ENCODE measurements around the gene CDKL1. TPM values are rescaled to one million over a fixed set of nuclear protein-coding genes. Genes with fewer than 3 reads are reported as not detected.

CDKL1 gene
- total and polyA plus RNA-seq, 7 experiments from 2014 or later, result 2.0 to 14.8 (median 4.9) TPM

DNA sequence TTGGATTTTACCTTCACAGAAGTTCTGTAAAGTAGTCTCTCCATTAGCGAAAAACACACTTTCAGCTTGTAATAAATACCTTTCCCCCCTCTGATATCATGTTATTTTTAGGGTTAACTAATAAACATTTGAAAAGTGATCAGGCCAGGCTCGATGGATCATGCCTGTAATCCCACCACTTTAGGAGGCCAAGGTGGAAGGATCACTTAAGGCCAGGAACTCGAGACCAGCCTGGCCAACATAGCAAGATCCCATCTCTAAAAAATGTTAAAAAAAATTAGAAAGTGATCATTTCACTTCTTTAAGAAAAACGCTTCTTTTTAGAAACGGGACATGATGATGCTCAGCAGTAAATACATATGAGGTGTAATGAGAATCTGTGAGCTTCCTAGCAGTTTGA is 2.0 kb downstream of the CDKL1 start:
- intact Hi-C loops (cut with micrococcal nuclease), result loop anchor here in 1 of 2 donors (5.0 kb wide), 1 partner anchor 138 kb away; the partner anchor contains the start of gene MAP4K5

GRCh38 chr14:50389668-50390441 is 6.8 kb downstream of the CDKL1 start:
- no peak overlapping the region for H3K4me3 ChIP-seq (ENCODE audit: low read length)
- ATAC-seq (no peak), DNase-seq (no peak)
- H3K27ac ChIP-seq (ENCODE audit: low read depth, low read length), result no peak overlapping the region
- H3K27me3 ChIP-seq (ENCODE audit: control insufficient read depth in 2 of 2, insufficient read depth in 2 of 2, low read length in 2 of 2), result no peaks in the 10 kb centered on the region
- no peaks in the 10 kb centered on the region for H3K4me1 ChIP-seq (ENCODE audit: control insufficient read depth in 2 of 2, insufficient read depth in 2 of 2, low read length in 2 of 2)
- ChIA-PET CTCF (interaction anchor here (0.5 kb wide), 1 partner anchor 139 kb away, joined by 3 read pairs; no protein-coding TSS in a partner anchor), POLR2A (no interaction called here)
- Mint-ChIP-seq H3K4me1 (peaks cover 0 to 6% (median 0%) of the 10 kb centered on the region in 7 donors), H3K36me3 (peaks cover 0 to 5% (median 0%) of the 10 kb centered on the region in 5 donors), H3K27ac (no peak overlapping the region), H3K9me3 (no peaks in the 10 kb centered on the region), H3K27me3 (peaks cover 0 to 5% (median 0%) of the 10 kb centered on the region in 5 donors), H3K4me3 (no peak overlapping the region)
- no peaks in the 10 kb centered on the region for H3K9me3 ChIP-seq (ENCODE audit: control insufficient read depth in 2 of 3, low read length in 3 of 3)
- intact Hi-C loops (cut with micrococcal nuclease), result no loop called here
- H3K36me3 ChIP-seq (ENCODE audit: control insufficient read depth in 2 of 3, insufficient read depth in 3 of 3, low read length in 3 of 3), result no peaks in the 10 kb centered on the region

More for the DNA sequence above, 2.0 kb downstream of the CDKL1 start:
- H3K9me3 ChIP-seq (ENCODE audit: control insufficient read depth in 2 of 3, low read length in 3 of 3), result no peaks in the 10 kb centered on the region
- no peak overlapping the region for H3K27ac ChIP-seq (ENCODE audit: low read depth, low read length)
- Mint-ChIP-seq H3K27ac (no peak overlapping the region), H3K36me3 (peaks cover 0 to 5% (median 0%) of the 10 kb centered on the region in 5 donors), H3K4me3 (no peak overlapping the region), H3K9me3 (no peaks in the 10 kb centered on the region), H3K27me3 (peaks cover 0 to 24% (median 6%) of the 10 kb centered on the region in 5 donors), H3K4me1 (peaks cover 11 to 24% (median 12%) of the 10 kb centered on the region in 7 donors)
- no peaks in the 10 kb centered on the region for H3K4me1 ChIP-seq (ENCODE audit: control insufficient read depth in 2 of 2, insufficient read depth in 2 of 2, low read length in 2 of 2)
- POLR2A ChIA-PET, result no interaction called here
- H3K4me3 ChIP-seq (ENCODE audit: low read length), result no peak overlapping the region
- no peaks in the 10 kb centered on the region for H3K36me3 ChIP-seq (ENCODE audit: control insufficient read depth in 2 of 3, insufficient read depth in 3 of 3, low read length in 3 of 3)
- ATAC-seq (no peak), DNase-seq (no peak)
- no peaks in the 10 kb centered on the region for H3K27me3 ChIP-seq (ENCODE audit: control insufficient read depth in 2 of 2, insufficient read depth in 2 of 2, low read length in 2 of 2)
- CTCF ChIA-PET, result no interaction called here

DNA sequence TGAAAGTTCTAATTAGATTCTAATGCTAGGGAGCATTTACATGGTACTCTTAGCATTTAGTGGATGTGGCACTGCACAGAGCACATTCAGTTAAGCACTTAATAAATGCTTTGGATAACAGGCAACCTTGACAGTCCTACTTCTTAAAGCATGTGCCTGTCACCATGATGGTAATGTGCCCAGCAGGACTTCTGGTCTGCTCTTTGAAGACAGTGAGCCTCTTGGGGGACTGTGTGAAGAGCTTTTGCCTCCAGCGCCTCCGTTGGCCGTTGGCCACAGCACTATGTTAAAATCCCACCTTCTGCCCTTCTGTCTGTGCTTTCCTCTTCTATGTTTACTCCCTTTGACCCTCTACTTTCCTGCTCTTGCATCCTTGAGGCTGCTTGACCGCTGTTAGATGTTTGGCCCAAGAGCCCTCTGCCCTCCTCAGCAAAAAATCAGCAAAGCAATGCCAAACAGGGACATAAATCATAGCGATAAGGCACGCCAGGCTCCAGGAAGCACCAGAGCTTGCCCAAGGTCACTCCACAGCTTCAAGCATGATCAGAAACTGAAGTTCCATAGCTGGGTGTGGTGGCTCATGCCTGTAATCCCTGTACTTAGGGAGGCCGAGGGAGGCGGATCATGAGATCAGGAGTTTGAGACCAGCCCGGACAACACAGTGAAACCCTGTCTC is 8.3 kb downstream of the CDKL1 start:
- intact Hi-C loops (cut with micrococcal nuclease), result no loop called here
- CTCF ChIA-PET, result no interaction called here
- POLR2A ChIA-PET, result no interaction called here
- no peaks in the 10 kb centered on the region for H3K36me3 ChIP-seq (ENCODE audit: control insufficient read depth in 2 of 3, insufficient read depth in 3 of 3, low read length in 3 of 3)
- H3K27ac Mint-ChIP-seq, result no peak overlapping the region
- DNase-seq (no peak), ATAC-seq (no peak)
- no peaks in the 10 kb centered on the region for H3K9me3 ChIP-seq (ENCODE audit: control insufficient read depth in 2 of 3, low read length in 3 of 3)
- H3K27me3 ChIP-seq (ENCODE audit: control insufficient read depth in 2 of 2, insufficient read depth in 2 of 2, low read length in 2 of 2), result no peaks in the 10 kb centered on the region
- H3K27ac ChIP-seq (ENCODE audit: low read depth, low read length), result no peak overlapping the region
- peaks cover 0 to 5% (median 0%) of the 10 kb centered on the region in 5 donors for H3K27me3 Mint-ChIP-seq
- H3K4me3 ChIP-seq (ENCODE audit: low read length), result no peak overlapping the region
- no peak overlapping the region for H3K4me3 Mint-ChIP-seq
- H3K36me3 Mint-ChIP-seq, result peaks cover 0 to 5% (median 0%) of the 10 kb centered on the region in 5 donors
- H3K4me1 Mint-ChIP-seq, result no peaks in the 10 kb centered on the region
- no peaks in the 10 kb centered on the region for H3K4me1 ChIP-seq (ENCODE audit: control insufficient read depth in 2 of 2, insufficient read depth in 2 of 2, low read length in 2 of 2)
- no peaks in the 10 kb centered on the region for H3K9me3 Mint-ChIP-seq

GRCh38 chr14:50387548-50387947 is 9.1 kb downstream of the CDKL1 start:
- H3K4me3 Mint-ChIP-seq, result no peak overlapping the region
- H3K4me1 Mint-ChIP-seq, result no peaks in the 10 kb centered on the region
- DNase-seq (no peak), ATAC-seq (no peak)
- Histone ChIP-seq H3K36me3 (ENCODE audit: control insufficient read depth in 2 of 3, insufficient read depth in 3 of 3, low read length in 3 of 3) (no peaks in the 10 kb centered on the region), H3K27ac (ENCODE audit: low read depth, low read length) (no peak overlapping the region), H3K4me3 (ENCODE audit: low read length) (no peak overlapping the region), H3K9me3 (ENCODE audit: control insufficient read depth in 2 of 3, low read length in 3 of 3) (no peaks in the 10 kb centered on the region), H3K27me3 (ENCODE audit: control insufficient read depth in 2 of 2, insufficient read depth in 2 of 2, low read length in 2 of 2) (no peaks in the 10 kb centered on the region), H3K4me1 (ENCODE audit: control insufficient read depth in 2 of 2, insufficient read depth in 2 of 2, low read length in 2 of 2) (no peaks in the 10 kb centered on the region)
- ChIA-PET CTCF (interaction anchor here (0.8 kb wide), 1 partner anchor 22 kb away, joined by 7 read pairs; no protein-coding TSS in a partner anchor), POLR2A (no interaction called here)
- no peak overlapping the region for H3K27ac Mint-ChIP-seq
- H3K27me3 Mint-ChIP-seq, result peaks cover 0 to 5% (median 0%) of the 10 kb centered on the region in 5 donors
- no peaks in the 10 kb centered on the region for H3K9me3 Mint-ChIP-seq
- intact Hi-C loops (cut with micrococcal nuclease), result no loop called here
- H3K36me3 Mint-ChIP-seq, result peaks cover 0 to 2% (median 0%) of the 10 kb centered on the region in 5 donors

DNA sequence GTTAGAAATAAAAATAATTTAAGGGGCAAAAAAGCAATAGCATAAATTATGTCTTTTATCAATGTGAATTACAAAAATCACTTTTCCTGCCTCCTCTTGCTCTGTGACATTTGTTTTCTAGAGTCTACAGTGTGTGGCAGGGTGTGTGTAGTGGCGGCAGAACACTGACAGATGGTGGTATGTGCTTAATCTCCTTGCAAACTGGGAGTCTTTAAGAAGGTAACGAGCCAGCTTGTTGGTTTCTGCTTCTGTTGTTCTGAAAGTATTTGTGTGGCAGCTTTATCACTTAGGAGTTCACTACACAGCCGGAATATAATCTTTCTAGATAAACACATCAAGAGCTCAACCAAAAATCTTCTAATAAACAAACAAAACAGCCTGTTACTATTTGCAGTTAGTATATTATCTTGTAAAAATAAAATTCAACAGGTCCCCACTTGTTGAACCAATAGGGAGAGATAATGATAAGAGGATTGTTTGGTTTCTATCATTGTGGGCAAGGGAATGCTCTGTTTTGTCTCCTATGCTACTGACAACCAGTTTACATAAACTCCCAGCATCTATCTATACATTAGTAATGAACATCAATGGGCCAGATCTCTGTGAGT is 13.0 kb downstream of the CDKL1 start:
- Histone ChIP-seq H3K9me3 (ENCODE audit: control insufficient read depth in 2 of 3, low read length in 3 of 3) (no peaks in the 10 kb centered on the region), H3K27ac (ENCODE audit: low read depth, low read length) (no peak overlapping the region), H3K4me3 (ENCODE audit: low read length) (no peak overlapping the region), H3K27me3 (ENCODE audit: control insufficient read depth in 2 of 2, insufficient read depth in 2 of 2, low read length in 2 of 2) (no peaks in the 10 kb centered on the region), H3K36me3 (ENCODE audit: control insufficient read depth in 2 of 3, insufficient read depth in 3 of 3, low read length in 3 of 3) (no peaks in the 10 kb centered on the region), H3K4me1 (ENCODE audit: control insufficient read depth in 2 of 2, insufficient read depth in 2 of 2, low read length in 2 of 2) (no peaks in the 10 kb centered on the region)
- Mint-ChIP-seq H3K4me3 (no peak overlapping the region), H3K27me3 (no peaks in the 10 kb centered on the region), H3K27ac (no peak overlapping the region), H3K9me3 (no peaks in the 10 kb centered on the region), H3K4me1 (no peaks in the 10 kb centered on the region), H3K36me3 (no peaks in the 10 kb centered on the region)
- ChIA-PET CTCF (no interaction called here), POLR2A (no interaction called here)
- intact Hi-C loops (cut with micrococcal nuclease), result no loop called here
- DNase-seq, result no peak
- ATAC-seq, result no peak

- DNase-seq (no peak), ATAC-seq (no peak)
- no peak overlapping the region for H3K27ac Mint-ChIP-seq
- Histone ChIP-seq H3K9me3 (ENCODE audit: control insufficient read depth in 2 of 3, low read length in 3 of 3) (no peaks in the 10 kb centered on the region), H3K36me3 (ENCODE audit: control insufficient read depth in 2 of 3, insufficient read depth in 3 of 3, low read length in 3 of 3) (no peaks in the 10 kb centered on the region), H3K4me1 (ENCODE audit: control insufficient read depth in 2 of 2, insufficient read depth in 2 of 2, low read length in 2 of 2) (no peaks in the 10 kb centered on the region), H3K4me3 (ENCODE audit: low read length) (no peak overlapping the region), H3K27ac (ENCODE audit: low read depth, low read length) (no peak overlapping the region), H3K27me3 (ENCODE audit: control insufficient read depth in 2 of 2, insufficient read depth in 2 of 2, low read length in 2 of 2) (no peaks in the 10 kb centered on the region)
- POLR2A ChIA-PET, result interaction anchor here (0.7 kb wide), 1 partner anchor 435 kb away, joined by 3 read pairs; no protein-coding TSS in a partner anchor
- intact Hi-C loops (cut with micrococcal nuclease), result no loop called here
- CTCF ChIA-PET, result no interaction called here
- H3K36me3 Mint-ChIP-seq, result no peaks in the 10 kb centered on the region
- no peaks in the 10 kb centered on the region for H3K9me3 Mint-ChIP-seq
- H3K27me3 Mint-ChIP-seq, result no peaks in the 10 kb centered on the region
- H3K4me1 Mint-ChIP-seq, result no peaks in the 10 kb centered on the region
- H3K4me3 Mint-ChIP-seq, result no peak overlapping the region
Measured at GRCh38 chr14:50381823-50382287, 14.8 kb downstream of the CDKL1 start.

Data from naive thymus-derived CD4-positive, alpha-beta T cell (primary cell).